Gastrocnemius medialis (tissue), 4 donors: ENCODE data around the gene ISM1.

Experiments
- POLR2A ChIP-seq, 2 donors: fragments of 450-650 bp; IDR thresholded peaks; one replicate each; pipeline ENCODE4 v1.6.1; 2017; ENCODE audit warnings: antibody characterized with exemption in 2 of 2, mild to moderate bottlenecking in 2 of 2, moderate library complexity in 2 of 2
- TF ChIP-seq, protein P1 (sequence below), 5 experiments: fragments of 450-650 bp in 3 of 5; fragments of 200-600 bp in 2 of 5; sonication (generic) in 2 of 5; IDR thresholded peaks in 4 of 5; conservative IDR thresholded peaks in 1 of 5; 1 replicate in 4 of 5; 2 replicates in 1 of 5; pipeline ENCODE4 v1.5.1; 2016 to 2019; ENCODE audit warnings: antibody characterized with exemption in 5 of 5, mild to moderate bottlenecking in 3 of 5, moderate library complexity in 3 of 5

DNA sequence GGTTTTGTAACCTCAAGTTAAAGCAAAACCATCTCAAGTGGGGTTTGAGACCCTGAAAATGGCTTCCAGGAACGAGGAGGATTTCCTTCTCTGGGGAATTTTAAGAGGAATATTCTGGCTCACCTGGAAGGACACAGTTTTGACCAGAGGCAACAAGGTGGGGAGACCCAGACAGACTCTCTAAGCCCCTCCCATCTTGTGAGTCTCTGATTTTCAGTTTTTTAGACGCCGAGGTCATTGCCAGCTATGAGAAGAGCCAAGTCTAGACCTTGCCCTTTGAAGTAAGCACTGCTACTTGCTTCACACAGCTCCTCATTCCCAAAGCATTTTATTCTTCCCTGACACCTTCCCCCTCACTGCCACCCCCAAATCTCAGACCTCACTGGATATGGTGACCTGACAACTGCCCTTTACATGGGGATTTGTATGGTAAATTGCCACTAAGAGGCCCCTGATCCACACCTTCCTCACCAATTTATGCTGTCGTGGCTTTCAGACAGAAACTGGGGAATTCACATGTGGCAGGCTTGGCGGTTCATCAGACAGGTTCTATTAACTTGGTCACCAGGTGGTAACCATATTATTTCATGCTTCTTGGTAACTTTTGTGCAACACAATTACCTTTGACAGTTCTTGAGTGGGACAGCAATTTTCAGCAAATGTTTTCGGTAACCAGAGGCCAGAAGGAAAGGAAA is 116.2 kb downstream of the ISM1 start:
- TF ChIP-seq, protein P1, sequence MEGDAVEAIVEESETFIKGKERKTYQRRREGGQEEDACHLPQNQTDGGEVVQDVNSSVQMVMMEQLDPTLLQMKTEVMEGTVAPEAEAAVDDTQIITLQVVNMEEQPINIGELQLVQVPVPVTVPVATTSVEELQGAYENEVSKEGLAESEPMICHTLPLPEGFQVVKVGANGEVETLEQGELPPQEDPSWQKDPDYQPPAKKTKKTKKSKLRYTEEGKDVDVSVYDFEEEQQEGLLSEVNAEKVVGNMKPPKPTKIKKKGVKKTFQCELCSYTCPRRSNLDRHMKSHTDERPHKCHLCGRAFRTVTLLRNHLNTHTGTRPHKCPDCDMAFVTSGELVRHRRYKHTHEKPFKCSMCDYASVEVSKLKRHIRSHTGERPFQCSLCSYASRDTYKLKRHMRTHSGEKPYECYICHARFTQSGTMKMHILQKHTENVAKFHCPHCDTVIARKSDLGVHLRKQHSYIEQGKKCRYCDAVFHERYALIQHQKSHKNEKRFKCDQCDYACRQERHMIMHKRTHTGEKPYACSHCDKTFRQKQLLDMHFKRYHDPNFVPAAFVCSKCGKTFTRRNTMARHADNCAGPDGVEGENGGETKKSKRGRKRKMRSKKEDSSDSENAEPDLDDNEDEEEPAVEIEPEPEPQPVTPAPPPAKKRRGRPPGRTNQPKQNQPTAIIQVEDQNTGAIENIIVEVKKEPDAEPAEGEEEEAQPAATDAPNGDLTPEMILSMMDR (IDR thresholded peaks at IDR 0.05 in 4 of 5, conservative IDR thresholded peaks at IDR 0.05 in 1 of 5), result no peak
- no peak for TF ChIP-seq POLR2A (IDR thresholded peaks at IDR 0.05)
